HEK293T (cell line): ENCODE measurements around the gene TTLL11.

ENCODE experiments used
- CTCF ChIA-PET: fragments of 350-600 bp; formaldehyde crosslinking; extraction: SDS; loops from one replicate; lab custom pipeline; 2021; ENCODE audit warnings: antibody characterized with exemption, inconsistent platforms; lab: Yijun Ruan, JAX
- POLR2A ChIA-PET: fragments of 350-600 bp; formaldehyde crosslinking; extraction: SDS; loops from one replicate; lab custom pipeline; 2020; ENCODE audit warnings: antibody characterized with exemption, inconsistent platforms; lab: Yijun Ruan, JAX
- DNase-seq: peaks from one replicate; pipeline ENCODE4 v3.0.0; 2012; ENCODE audit warnings: mixed read lengths; ENCODE audit errors: extremely low spot score
- ARNT ChIP-seq: fragments of 450-650 bp; IDR thresholded peaks from 2 replicates; pipeline ENCODE4 v1.6.1; 2017; ENCODE audit warnings: mild to moderate bottlenecking
- BHLHE40 ChIP-seq: fragments of 450-650 bp; IDR thresholded peaks from 2 replicates; pipeline ENCODE4 v1.6.1; 2016; ENCODE audit warnings: mild to moderate bottlenecking, moderate library complexity, borderline replicate concordance
- CTBP1 ChIP-seq: fragments of 450-650 bp; IDR thresholded peaks from 2 replicates; pipeline ENCODE4 v1.6.1; 2016; ENCODE audit warnings: borderline replicate concordance
- ELF4 ChIP-seq: fragments of 450-650 bp; IDR thresholded peaks from 2 replicates; pipeline ENCODE4 v1.6.1; 2017; ENCODE audit warnings: antibody characterized with exemption
- FOXA1 ChIP-seq: fragments of 450-650 bp; IDR thresholded peaks from 2 replicates; pipeline ENCODE4 v1.6.1; 2016; ENCODE audit warnings: mild to moderate bottlenecking
- FOXK2 ChIP-seq: fragments of 450-650 bp; IDR thresholded peaks from 2 replicates; pipeline ENCODE4 v1.6.1; 2016; ENCODE audit warnings: mild to moderate bottlenecking
- FOXM1 ChIP-seq: fragments of 450-650 bp; IDR thresholded peaks from 2 replicates; pipeline ENCODE4 v1.6.1; 2017; ENCODE audit warnings: mild to moderate bottlenecking, borderline replicate concordance
- L3MBTL2 ChIP-seq: fragments of 450-650 bp; conservative IDR thresholded peaks from 2 replicates; pipeline ENCODE4 v1.6.1; 2016; ENCODE audit warnings: mild to moderate bottlenecking
- LEF1 ChIP-seq: fragments of 450-650 bp; IDR thresholded peaks from 2 replicates; pipeline ENCODE4 v1.6.1; 2017; ENCODE audit warnings: mild to moderate bottlenecking, borderline replicate concordance
- NFRKB ChIP-seq: fragments of 450-650 bp; IDR thresholded peaks from 2 replicates; pipeline ENCODE4 v1.6.1; 2016; ENCODE audit warnings: mild to moderate bottlenecking, moderate library complexity
- SP1 ChIP-seq: fragments of 450-650 bp; IDR thresholded peaks from 2 replicates; pipeline ENCODE4 v1.6.1; 2017
- SUZ12 ChIP-seq: fragments of 450-650 bp; IDR thresholded peaks from 2 replicates; pipeline ENCODE4 v1.6.1; 2016; ENCODE audit warnings: mild to moderate bottlenecking
- TARDBP ChIP-seq: fragments of 450-650 bp; IDR thresholded peaks from 2 replicates; pipeline ENCODE4 v1.6.1; 2016
- ZNF384 ChIP-seq: fragments of 450-650 bp; IDR thresholded peaks from 2 replicates; pipeline ENCODE4 v1.6.1; 2016
- TF ChIP-seq, protein P1 (sequence below): fragments of 450-650 bp; IDR thresholded peaks from 2 replicates; pipeline ENCODE4 v1.6.1; 2016

TTLL11 gene

DNA sequence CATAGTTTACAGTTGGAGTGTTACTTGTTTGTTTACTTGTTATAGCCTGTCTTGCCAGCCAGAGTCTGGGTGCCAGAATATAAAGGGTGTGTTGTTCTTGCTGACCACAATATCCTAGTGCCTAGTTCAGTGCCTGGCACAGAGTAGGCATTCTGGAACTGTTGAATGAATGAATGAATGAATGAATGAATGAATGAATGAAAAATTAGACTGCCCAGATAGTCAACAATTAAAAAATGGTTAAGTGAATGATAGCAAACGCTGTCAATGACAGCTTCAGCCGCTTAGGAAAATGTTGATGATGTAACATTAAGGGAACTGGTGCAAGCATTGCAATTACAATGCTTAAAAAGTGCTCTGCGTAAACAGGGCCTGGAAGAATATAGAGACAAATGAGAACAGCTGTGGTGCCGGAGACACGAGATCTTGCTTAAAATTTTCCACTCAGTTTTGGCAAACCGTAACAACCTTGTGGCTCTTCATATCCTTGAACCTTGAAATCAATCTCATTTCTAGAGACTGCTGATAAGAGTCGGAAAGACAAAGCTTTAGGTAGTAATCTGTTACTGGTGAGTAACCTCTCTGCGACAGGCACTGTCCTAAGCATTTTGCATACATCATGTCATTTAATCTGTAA, 4.7 kb upstream of the TTLL11 start:
- ChIA-PET POLR2A (no interaction called here), CTCF (interaction anchor here (0.6 to 3.5 kb wide), 7 partner anchors 11 to 358 kb away, joined by 3 to 50 read pairs (median 20); no protein-coding TSS in a partner anchor)
- no peak for DNase-seq
- TF ChIP-seq FOXA1 = no peak
- no peak for TF ChIP-seq NFRKB
- TF ChIP-seq, protein P1, sequence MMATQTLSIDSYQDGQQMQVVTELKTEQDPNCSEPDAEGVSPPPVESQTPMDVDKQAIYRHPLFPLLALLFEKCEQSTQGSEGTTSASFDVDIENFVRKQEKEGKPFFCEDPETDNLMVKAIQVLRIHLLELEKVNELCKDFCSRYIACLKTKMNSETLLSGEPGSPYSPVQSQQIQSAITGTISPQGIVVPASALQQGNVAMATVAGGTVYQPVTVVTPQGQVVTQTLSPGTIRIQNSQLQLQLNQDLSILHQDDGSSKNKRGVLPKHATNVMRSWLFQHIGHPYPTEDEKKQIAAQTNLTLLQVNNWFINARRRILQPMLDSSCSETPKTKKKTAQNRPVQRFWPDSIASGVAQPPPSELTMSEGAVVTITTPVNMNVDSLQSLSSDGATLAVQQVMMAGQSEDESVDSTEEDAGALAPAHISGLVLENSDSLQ = no peak

DNA sequence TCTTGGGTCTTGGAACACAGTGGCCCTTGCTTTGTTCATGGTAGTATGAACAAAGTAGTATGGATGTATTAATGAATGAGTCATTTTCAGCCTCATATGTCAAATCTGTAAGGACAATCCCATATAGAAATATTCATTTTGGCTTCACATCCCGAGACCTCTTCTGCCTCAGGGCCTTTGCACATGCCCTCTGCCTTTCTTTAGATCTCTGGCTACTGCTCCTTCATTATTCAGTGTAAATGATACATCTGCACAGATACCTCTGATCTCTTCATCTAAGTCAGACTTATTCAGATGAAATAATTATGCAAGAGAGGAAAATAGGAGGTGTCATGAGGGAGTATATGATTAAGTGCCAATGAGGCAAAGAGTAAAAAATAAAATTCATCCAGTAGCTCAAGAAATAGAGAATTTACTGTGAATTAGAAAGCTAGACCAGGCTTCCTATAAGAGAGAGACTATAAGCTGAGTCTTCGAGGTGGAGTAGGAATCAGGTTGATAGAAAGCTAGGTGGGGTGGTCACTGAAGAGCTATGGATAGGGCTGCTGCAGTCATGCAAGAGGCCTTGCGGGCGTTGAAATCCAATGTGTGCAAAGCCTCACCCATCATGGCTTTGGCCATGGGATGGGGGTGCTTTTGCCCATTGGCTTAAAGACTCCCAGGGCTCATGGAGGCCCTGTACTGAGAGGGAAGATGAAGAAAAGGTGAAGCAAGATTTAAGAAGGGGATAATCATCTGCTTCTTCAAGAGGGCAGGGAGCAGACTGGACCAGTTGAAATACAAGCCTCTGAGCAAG, 3.7 kb upstream of the TTLL11 start:
- POLR2A ChIA-PET = interaction anchor here (1.2 kb wide), 1 partner anchor 28 kb away, joined by 3 read pairs; no protein-coding TSS in a partner anchor
- CTCF ChIA-PET = interaction anchor here (0.6 to 3.5 kb wide), 4 partner anchors 28 to 463 kb away, joined by 3 to 27 read pairs (median 14); no protein-coding TSS in a partner anchor
- DNase-seq = no peak
- TF ChIP-seq TARDBP = no peak
- TF ChIP-seq FOXM1 = no peak
- TF ChIP-seq ZNF384 = no peak
- TF ChIP-seq FOXA1 = no peak
- TF ChIP-seq L3MBTL2 = no peak
- TF ChIP-seq, protein P1 = no peak
- no peak for TF ChIP-seq BHLHE40
- TF ChIP-seq SP1 = no peak
- no peak for TF ChIP-seq SUZ12
- no peak for TF ChIP-seq FOXK2
- TF ChIP-seq LEF1 = no peak
- no peak for TF ChIP-seq CTBP1

DNA sequence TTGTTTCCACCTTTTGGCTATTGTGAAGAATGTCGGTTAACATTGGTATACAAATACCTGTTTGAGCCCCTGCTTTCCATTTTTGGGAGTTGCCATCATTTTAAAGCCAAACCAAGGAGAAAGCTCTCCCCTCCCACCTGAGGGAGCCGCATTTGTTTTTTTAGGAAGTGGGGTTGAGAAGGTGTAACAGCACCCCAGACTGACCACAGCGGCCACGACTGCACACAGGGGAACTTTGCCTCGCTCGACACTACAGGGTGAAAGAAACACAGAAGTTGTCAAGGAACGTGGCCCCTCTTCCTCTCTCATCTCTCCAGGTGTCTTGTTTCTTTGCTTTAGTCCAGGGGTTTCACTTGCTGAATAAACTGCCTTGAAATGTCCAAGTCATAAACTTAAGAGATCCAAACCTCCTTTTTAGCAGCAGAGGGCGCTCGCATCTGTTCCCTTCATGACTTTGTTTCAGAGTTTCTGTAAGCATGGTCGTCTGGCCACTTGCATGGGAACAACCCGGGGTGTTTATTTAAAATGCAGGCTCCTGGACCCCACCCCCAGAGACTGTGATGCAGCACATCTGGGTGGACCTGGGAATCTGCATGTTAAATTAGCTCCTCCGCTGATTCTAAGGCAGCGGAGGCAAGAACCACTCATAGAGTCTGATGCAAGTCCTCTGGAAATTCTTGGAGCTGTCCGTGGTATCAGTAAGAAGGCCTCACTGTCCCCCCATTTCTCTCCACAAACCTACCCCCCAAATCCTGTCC, 2.1 kb upstream of the TTLL11 start:
- POLR2A ChIA-PET = interaction anchor here (1.2 kb wide), 1 partner anchor 30 kb away, joined by 3 read pairs; no protein-coding TSS in a partner anchor
- CTCF ChIA-PET = interaction anchor here (0.6 to 2.7 kb wide), 11 partner anchors 11 to 256 kb away, joined by 3 to 10 read pairs (median 3); no protein-coding TSS in a partner anchor
- TF ChIP-seq ZNF384 = no peak
- TF ChIP-seq L3MBTL2 = no peak
- no peak for TF ChIP-seq CTBP1
- TF ChIP-seq ARNT = no peak
- no peak for TF ChIP-seq TARDBP
- TF ChIP-seq ELF4 = no peak
- TF ChIP-seq BHLHE40 = no peak
- TF ChIP-seq SP1 = no peak
- peak; percentile 51 for DNase-seq

DNA sequence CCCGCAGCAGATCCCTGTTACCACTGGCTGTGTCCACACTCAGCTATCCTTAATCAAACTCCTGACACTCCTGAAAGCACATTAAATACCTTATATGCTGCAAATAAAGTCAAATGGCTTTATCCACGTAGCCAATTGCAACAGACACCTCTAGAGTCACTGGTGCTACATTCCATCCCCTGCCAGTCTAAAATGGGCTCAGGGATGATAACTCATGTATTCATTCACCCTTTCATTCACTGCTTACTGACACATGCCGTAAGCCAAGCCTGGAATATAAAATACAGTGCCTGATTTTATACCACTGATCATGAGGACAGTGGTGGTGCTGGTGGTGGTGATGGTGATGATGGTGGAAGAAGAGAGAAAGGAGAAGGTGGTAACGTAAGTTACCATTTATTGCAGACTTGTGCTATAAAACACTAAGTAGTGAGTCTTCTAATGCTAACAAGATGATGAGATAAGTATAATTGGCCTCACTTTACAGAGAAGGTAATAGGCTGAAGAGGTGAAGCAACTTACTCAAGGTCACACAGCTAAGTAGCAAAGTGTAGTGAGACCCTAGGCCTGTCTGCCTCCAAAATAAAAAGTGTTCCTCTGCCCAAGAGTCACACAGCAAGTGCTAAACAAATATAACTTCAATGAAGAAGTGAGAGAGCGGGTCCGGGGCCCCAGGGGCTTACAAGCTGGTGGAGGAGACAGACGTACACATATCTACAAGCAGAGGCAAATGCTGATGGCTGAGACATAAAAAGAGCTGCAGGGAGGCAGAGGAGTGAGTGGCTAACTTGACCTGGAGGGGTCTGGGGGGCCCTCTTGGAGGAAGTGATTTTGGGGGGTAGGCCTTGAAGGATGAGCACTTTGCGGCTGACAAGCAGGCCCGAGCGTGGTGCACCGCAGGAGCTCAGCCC, 1.2 kb downstream of the TTLL11 start:
- POLR2A ChIA-PET = no interaction called here
- CTCF ChIA-PET = interaction anchor here (0.5 to 1.0 kb wide), 2 partner anchors 7 to 259 kb away, joined by 3 read pairs; no protein-coding TSS in a partner anchor
- DNase-seq = no peak
- TF ChIP-seq ZNF384 = no peak
- TF ChIP-seq LEF1 = no peak
- TF ChIP-seq, protein P1 = no peak

DNA sequence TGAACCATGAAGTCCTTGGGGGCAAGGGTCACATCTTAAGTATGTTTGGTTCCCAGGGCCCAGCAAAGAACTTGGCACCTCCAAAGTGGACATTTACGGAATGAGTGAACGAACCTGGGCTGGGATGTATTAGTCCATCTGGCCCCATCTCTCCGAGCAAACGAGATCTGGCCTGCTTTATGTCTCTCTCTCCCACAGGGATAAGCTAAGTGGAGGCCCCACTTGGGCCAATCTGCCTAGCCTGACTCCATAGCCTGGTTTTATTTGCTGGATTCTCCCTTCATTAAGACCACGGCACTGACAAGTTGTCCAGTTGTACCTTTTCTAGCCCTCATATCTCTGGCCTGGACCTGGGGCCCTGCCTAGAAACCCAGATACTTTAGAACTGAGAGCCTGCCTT, 2.1 kb downstream of the TTLL11 start:
- ChIA-PET POLR2A (no interaction called here), CTCF (interaction anchor here (1.0 kb wide), 1 partner anchor 8 kb away, joined by 3 read pairs; no protein-coding TSS in a partner anchor)
- DNase-seq = no peak
- TF ChIP-seq NFRKB = no peak
- TF ChIP-seq, protein P1 = no peak
- TF ChIP-seq L3MBTL2 = no peak
- TF ChIP-seq FOXA1 = no peak
- no peak for TF ChIP-seq SUZ12
- TF ChIP-seq BHLHE40 = no peak
- no peak for TF ChIP-seq ZNF384
- TF ChIP-seq FOXK2 = no peak
- TF ChIP-seq LEF1 = no peak
- no peak for TF ChIP-seq TARDBP
- no peak for TF ChIP-seq CTBP1
- TF ChIP-seq ARNT = no peak
- no peak for TF ChIP-seq FOXM1
